ENCODE results near the gene TAF8. TPM values are rescaled to one million over a fixed set of nuclear protein-coding genes. Genes with fewer than 3 reads are reported as not detected.

TAF8 gene
- total RNA-seq, 1 donor from 2014 or later = 35.1 TPM

DNA sequence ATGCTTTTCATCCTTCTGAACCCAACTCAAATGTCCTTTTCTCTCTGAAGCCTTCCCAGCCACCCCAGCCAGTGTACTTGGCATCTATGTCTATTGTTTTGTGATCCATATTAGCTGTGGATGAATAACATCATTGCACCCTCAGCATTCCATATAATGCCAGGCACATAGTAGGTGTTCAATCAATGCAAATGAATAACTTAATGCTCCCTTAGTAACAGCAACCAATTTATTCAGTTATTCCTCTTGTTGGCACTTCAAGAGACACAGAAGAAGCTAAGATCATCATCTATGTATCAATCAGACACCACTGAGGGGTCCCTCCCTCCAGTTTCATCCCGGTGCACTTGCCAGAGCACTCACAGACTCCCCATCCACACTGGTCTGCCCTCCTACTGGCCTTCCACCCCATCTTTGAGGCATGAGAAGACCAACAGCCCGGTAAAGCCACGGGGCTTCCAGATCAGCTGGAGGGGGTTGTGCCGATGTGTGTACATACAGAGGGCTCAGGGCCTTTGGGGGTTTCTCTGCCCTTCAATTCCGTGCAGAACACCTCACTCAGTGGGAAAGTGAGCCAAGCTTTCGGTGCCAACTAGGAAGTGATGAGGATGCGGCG lies 2.4 kb upstream of the TAF8 start:
- TF ChIP-seq, protein P1, sequence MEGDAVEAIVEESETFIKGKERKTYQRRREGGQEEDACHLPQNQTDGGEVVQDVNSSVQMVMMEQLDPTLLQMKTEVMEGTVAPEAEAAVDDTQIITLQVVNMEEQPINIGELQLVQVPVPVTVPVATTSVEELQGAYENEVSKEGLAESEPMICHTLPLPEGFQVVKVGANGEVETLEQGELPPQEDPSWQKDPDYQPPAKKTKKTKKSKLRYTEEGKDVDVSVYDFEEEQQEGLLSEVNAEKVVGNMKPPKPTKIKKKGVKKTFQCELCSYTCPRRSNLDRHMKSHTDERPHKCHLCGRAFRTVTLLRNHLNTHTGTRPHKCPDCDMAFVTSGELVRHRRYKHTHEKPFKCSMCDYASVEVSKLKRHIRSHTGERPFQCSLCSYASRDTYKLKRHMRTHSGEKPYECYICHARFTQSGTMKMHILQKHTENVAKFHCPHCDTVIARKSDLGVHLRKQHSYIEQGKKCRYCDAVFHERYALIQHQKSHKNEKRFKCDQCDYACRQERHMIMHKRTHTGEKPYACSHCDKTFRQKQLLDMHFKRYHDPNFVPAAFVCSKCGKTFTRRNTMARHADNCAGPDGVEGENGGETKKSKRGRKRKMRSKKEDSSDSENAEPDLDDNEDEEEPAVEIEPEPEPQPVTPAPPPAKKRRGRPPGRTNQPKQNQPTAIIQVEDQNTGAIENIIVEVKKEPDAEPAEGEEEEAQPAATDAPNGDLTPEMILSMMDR (IDR thresholded peaks at IDR 0.05) = no peak
- no peak for DNase-seq

DNA sequence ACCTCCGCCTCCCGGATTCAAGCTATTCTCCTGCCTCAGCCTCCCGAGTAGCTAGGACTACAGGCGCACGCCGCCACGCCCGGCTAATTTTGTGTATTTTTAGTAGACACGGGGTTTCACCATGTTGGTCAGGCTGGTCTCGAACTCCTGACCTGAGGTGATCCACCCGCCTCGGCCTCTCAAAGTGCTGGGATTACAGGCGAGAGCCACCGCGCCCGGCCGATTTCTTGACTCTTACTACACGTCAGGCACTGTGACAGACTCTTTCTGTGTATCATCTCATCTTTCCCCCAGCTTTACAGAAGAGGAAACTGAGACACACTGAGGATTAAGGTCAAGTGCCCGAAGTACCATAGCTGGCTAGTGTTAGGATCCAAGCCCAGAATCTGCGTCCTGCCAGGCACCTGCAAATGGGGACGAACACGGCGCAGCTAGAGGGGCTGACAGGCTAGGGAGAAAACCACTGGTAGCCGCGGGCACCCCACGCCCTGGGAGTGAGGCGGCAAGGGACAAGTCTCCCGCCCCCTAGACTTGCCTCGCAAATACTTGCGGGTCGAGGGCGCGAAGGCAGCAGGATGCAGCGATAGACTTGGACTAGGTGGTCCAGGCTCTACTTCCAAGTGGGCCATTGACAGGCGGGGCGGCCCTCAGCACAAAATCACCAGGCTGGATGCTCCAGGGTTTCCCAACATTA lies 1.1 kb upstream of the TAF8 start:
- H3K4me1 ChIP-seq = peaks cover 63% of the 10 kb centered on the region
- ATAC-seq = no peak
- no peak for DNase-seq

More for the DNA sequence above, 2.4 kb upstream of the TAF8 start:
- H3K36me3 ChIP-seq = peaks cover 23% of the 10 kb centered on the region
- peaks cover 77% of the 10 kb centered on the region for H3K4me1 ChIP-seq
- intact Hi-C loops (cut with DNase I) = loop anchor here (10.0 kb wide), 1 partner anchor 113 kb away; no protein-coding TSS in a partner anchor
- peak overlapping the region; percentile 90 for H3K27ac ChIP-seq
- ATAC-seq = no peak
- H3K27me3 ChIP-seq (ENCODE audit: low read depth) = no peaks in the 10 kb centered on the region
- peak overlapping the region; percentile 92 for H3K4me3 ChIP-seq
- H3K9me3 ChIP-seq = no peaks in the 10 kb centered on the region

DNA sequence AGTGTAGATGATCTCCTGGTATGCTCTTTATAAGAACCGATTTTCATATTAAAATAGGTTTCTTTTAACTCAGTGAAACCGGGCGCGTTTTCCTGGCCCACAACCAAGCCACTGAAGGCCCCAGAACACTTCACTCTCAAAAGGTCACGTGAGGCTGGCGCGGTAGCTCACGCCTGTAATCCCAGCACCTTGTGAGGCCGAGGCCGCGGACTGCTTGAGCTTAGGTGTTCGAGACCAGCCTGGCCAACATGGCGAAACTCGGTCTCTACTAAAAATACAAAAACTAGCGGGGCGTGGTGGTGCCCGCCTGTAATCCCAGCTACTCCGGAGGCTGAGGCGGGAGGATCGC lies 402 bp upstream of the TAF8 start:
- ATAC-seq (peak; percentile 5 to 16), DNase-seq (peak; percentile 83)
- Histone ChIP-seq H3K4me3 (peak overlapping the region; percentile 74), H3K4me1 (peaks cover 57% of the 10 kb centered on the region), H3K36me3 (peaks cover 32% of the 10 kb centered on the region), H3K27ac (peak overlapping the region; percentile 90), H3K27me3 (ENCODE audit: low read depth) (no peaks in the 10 kb centered on the region), H3K9me3 (no peaks in the 10 kb centered on the region)
- TF ChIP-seq, protein P1 (IDR thresholded peaks at IDR 0.05) = no peak
- intact Hi-C loops (cut with DNase I) = loop anchor here (10.0 kb wide), 1 partner anchor 115 kb away; no protein-coding TSS in a partner anchor

More for the DNA sequence above, 1.1 kb upstream of the TAF8 start:
- TF ChIP-seq, protein P1 (IDR thresholded peaks at IDR 0.05) = no peak
- Histone ChIP-seq H3K36me3 (peaks cover 25% of the 10 kb centered on the region), H3K27me3 (ENCODE audit: low read depth) (no peaks in the 10 kb centered on the region), H3K9me3 (no peaks in the 10 kb centered on the region), H3K27ac (peak overlapping the region; percentile 90), H3K4me3 (peak overlapping the region; percentile 92)
- intact Hi-C loops (cut with DNase I) = loop anchor here (10.0 kb wide), 1 partner anchor 114 kb away; no protein-coding TSS in a partner anchor

DNA sequence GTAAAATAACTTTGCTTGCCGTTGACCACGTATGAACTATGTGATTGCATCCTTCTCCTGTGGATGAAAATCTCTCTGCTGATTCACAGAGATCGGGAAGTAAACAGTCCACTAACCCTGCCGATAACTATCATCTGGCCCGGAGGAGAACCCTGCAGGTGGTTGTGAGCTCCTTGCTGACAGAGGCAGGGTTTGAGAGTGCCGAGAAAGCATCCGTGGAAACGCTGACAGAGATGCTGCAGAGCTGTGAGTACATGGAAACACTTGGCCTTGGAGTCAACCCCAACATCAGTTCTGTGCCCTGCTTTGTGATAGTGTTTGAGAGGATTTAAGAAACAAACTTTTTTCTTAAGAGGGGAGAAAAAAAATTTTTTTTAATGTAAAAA lies 937 bp downstream of the TAF8 start:
- intact Hi-C loops (cut with DNase I) = no loop called here
- TF ChIP-seq, protein P1 (IDR thresholded peaks at IDR 0.05) = no peak
- Histone ChIP-seq H3K27me3 (ENCODE audit: low read depth) (no peaks in the 10 kb centered on the region), H3K27ac (peak overlapping the region; percentile 90), H3K4me1 (peaks cover 45% of the 10 kb centered on the region), H3K36me3 (peaks cover 45% of the 10 kb centered on the region), H3K4me3 (peak overlapping the region; percentile 74), H3K9me3 (no peaks in the 10 kb centered on the region)
- DNase-seq (no peak), ATAC-seq (no peak)

DNA sequence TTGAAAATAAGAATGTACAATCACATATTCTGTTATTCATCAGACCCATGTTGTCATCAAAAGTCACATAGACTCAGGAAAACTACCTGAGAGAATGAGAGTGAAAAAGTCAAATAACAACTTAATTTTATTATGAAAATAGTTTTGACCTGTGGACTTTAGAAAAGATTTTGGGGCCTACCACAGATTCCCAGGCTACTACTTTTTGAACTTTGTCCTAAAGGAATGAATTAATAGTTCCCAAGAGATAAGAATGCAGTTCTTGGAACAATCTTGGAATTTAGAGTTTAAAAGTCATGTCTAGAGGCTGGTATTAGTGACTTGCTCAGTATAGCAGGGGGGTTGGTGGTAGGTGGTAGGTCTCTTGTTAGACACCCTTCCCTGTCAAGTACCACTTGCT lies 3.3 kb downstream of the TAF8 start:
- H3K27ac ChIP-seq = no peak overlapping the region
- no peak overlapping the region for H3K4me3 ChIP-seq
- no peaks in the 10 kb centered on the region for H3K27me3 ChIP-seq (ENCODE audit: low read depth)
- peaks cover 27% of the 10 kb centered on the region for H3K4me1 ChIP-seq
- intact Hi-C loops (cut with DNase I) = no loop called here
- ATAC-seq (no peak), DNase-seq (no peak)
- TF ChIP-seq, protein P1 (IDR thresholded peaks at IDR 0.05) = no peak
- H3K9me3 ChIP-seq = no peaks in the 10 kb centered on the region
- peaks cover 68% of the 10 kb centered on the region for H3K36me3 ChIP-seq

Data from lower lobe of right lung (tissue), 2 donors.